HL-60 (cell line): Measurements from ENCODE around the gene MEFV.

Experiments used
- DNase-seq, 2 experiments: peaks; one replicate each; pipeline ENCODE4 v3.0.0-alpha.2; 2010 to 2020; ENCODE audit warnings: low read depth in 1 of 2, low spot score in 1 of 2
- H3K27ac ChIP-seq: fragments of 250-450 bp; sonication (Bioruptor Pico); replicated peaks from 2 replicates; pipeline ENCODE4 v1.5.1; 2020; ENCODE audit warnings: mild to moderate bottlenecking, moderate library complexity
- H3K27me3 ChIP-seq: fragments of 250-450 bp; sonication (Bioruptor Pico); 2 replicates; pipeline ENCODE4 v1.5.1; 2021; ENCODE audit warnings: mild to moderate bottlenecking, moderate library complexity; ENCODE audit not compliant: insufficient read depth, poor library complexity, severe bottlenecking
- H3K4me3 ChIP-seq: replicated peaks from 2 replicates; pipeline ENCODE4 v1.5.1; 2011; ENCODE audit warnings: mild to moderate bottlenecking, control low read depth, low read length; ENCODE audit not compliant: insufficient read depth
- GABPA ChIP-seq: IDR thresholded peaks from 2 replicates; pipeline ENCODE4 v1.6.1; 2012; ENCODE audit warnings: low read depth
- POLR2AphosphoS5 ChIP-seq: IDR thresholded peaks from 2 replicates; pipeline ENCODE4 v1.6.1; 2012; ENCODE audit warnings: low read depth
- SPI1 ChIP-seq: IDR thresholded peaks from 2 replicates; pipeline ENCODE4 v1.6.1; 2012; ENCODE audit warnings: low read depth, mild to moderate bottlenecking, borderline replicate concordance
- TF ChIP-seq, protein P1 (sequence below): IDR thresholded peaks from one replicate; pipeline ENCODE4 v1.5.1; 2011; ENCODE audit warnings: low read length, control low read depth, inconsistent platforms; ENCODE audit not compliant: insufficient read depth
- TF ChIP-seq, protein P2 (sequence below): IDR thresholded peaks from 2 replicates; pipeline ENCODE4 v1.6.1; 2012; ENCODE audit warnings: low read depth; ENCODE audit not compliant: insufficient replicate concordance

Gene MEFV

DNA sequence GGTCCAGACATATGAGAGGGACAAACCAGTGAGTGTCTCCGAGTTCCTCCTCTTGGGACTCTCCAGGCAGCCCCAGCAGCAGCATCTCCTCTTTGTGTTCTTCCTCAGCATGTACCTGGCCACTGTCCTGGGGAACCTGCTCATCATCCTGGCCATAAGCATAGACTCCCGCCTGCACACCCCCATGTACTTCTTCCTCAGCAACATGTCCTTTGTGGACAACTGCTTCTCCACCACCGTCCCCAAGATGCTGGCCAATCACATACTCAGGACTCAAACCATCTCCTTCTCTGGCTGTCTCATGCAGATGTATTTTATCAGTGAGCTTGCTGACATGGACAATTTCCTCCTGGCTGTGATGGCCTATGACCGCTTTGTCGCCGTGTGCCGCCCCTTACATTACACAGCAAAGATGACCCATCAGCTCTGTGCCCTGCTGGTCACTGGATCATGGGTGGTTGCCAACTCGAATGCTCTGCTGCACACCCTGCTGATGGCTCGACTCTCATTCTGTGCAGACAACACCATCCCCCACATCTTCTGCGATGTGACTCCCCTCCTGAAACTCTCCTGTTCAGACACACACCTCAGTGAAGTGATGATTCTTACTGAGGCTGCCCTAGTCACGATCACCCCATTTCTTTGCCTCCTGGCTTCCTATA is 40.7 kb downstream of the MEFV start:
- H3K4me3 ChIP-seq: no peak overlapping the region
- no peak overlapping the region for H3K27ac ChIP-seq
- DNase-seq: no peak
- TF ChIP-seq GABPA (no peak), SPI1 (no peak), POLR2AphosphoS5 (no peak)
- TF ChIP-seq, protein P1, sequence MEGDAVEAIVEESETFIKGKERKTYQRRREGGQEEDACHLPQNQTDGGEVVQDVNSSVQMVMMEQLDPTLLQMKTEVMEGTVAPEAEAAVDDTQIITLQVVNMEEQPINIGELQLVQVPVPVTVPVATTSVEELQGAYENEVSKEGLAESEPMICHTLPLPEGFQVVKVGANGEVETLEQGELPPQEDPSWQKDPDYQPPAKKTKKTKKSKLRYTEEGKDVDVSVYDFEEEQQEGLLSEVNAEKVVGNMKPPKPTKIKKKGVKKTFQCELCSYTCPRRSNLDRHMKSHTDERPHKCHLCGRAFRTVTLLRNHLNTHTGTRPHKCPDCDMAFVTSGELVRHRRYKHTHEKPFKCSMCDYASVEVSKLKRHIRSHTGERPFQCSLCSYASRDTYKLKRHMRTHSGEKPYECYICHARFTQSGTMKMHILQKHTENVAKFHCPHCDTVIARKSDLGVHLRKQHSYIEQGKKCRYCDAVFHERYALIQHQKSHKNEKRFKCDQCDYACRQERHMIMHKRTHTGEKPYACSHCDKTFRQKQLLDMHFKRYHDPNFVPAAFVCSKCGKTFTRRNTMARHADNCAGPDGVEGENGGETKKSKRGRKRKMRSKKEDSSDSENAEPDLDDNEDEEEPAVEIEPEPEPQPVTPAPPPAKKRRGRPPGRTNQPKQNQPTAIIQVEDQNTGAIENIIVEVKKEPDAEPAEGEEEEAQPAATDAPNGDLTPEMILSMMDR: no peak
- TF ChIP-seq, protein P2, sequence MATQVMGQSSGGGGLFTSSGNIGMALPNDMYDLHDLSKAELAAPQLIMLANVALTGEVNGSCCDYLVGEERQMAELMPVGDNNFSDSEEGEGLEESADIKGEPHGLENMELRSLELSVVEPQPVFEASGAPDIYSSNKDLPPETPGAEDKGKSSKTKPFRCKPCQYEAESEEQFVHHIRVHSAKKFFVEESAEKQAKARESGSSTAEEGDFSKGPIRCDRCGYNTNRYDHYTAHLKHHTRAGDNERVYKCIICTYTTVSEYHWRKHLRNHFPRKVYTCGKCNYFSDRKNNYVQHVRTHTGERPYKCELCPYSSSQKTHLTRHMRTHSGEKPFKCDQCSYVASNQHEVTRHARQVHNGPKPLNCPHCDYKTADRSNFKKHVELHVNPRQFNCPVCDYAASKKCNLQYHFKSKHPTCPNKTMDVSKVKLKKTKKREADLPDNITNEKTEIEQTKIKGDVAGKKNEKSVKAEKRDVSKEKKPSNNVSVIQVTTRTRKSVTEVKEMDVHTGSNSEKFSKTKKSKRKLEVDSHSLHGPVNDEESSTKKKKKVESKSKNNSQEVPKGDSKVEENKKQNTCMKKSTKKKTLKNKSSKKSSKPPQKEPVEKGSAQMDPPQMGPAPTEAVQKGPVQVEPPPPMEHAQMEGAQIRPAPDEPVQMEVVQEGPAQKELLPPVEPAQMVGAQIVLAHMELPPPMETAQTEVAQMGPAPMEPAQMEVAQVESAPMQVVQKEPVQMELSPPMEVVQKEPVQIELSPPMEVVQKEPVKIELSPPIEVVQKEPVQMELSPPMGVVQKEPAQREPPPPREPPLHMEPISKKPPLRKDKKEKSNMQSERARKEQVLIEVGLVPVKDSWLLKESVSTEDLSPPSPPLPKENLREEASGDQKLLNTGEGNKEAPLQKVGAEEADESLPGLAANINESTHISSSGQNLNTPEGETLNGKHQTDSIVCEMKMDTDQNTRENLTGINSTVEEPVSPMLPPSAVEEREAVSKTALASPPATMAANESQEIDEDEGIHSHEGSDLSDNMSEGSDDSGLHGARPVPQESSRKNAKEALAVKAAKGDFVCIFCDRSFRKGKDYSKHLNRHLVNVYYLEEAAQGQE: no peak
- no peaks in the 10 kb centered on the region for H3K27me3 ChIP-seq

DNA sequence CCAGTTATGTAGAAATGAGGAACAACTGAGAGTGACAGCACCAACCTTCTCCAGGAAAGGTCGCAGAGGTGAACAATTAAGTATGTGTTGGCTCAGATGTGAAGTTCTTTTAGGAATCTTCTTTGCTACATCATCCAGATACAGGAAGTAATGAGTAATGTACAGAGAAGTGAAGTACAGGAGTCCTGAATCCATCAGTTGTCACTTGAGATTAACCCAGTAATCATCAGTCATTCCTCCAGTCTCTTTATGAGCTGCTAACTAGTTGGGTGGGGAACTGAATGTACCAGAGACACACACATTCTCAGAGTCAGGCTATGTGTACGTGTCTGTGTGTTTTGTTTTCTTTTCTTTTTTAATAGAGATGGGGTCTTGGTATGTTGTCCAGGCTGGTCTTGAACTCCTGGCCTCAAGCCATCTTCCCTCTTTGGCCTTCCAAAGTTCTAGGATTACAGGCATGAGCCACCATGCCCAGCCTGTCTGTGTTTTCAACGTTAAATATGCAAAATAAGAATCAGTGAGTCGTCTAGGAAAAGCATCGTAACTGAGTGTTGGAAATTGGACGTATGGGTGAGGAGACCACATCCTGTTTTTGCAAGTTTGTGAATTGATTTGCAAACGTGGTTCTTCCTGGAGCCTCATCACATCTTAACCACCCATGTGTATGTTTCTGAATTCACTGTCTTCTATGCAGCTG is 41.4 kb downstream of the MEFV start:
- TF ChIP-seq, protein P1: no peak
- TF ChIP-seq GABPA (no peak), SPI1 (no peak), POLR2AphosphoS5 (no peak)
- TF ChIP-seq, protein P2: no peak
- H3K4me3 ChIP-seq: no peak overlapping the region
- H3K27me3 ChIP-seq: no peaks in the 10 kb centered on the region
- H3K27ac ChIP-seq: no peak overlapping the region
- DNase-seq: peak in 1 of 2 experiments; percentile 25

DNA sequence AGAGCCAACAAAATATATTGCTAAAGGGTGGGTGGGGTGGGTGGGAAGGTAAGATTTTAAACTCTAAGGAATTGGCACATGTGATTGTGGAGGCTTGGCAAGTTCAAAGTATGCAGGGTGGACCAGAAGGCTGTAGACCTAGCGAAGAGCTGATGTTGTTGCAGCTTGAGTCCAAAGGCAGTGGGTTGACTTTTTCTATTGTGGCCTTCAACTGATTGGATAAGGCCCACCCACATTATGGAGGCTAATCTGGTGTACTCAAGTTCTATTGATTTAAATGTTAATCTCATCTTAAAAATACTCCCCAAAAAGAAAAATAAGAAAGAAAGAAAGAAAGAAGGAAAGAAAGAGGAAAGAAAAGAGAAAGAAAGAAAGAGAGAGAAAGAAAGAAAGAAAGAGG is 43.9 kb downstream of the MEFV start:
- H3K4me3 ChIP-seq: no peak overlapping the region
- no peaks in the 10 kb centered on the region for H3K27me3 ChIP-seq
- DNase-seq: no peak
- TF ChIP-seq, protein P2: no peak
- TF ChIP-seq GABPA (no peak), SPI1 (no peak), POLR2AphosphoS5 (no peak)
- TF ChIP-seq, protein P1: no peak
- no peak overlapping the region for H3K27ac ChIP-seq
